Measurements from ENCODE around the gene DNAH1. TPM values are rescaled to one million over a fixed set of nuclear protein-coding genes. Genes with fewer than 3 reads are reported as not detected.
A peak's percentile ranks its signal among the peaks of the same experiment; 100 is the strongest.

DNAH1 gene
- polyA plus RNA-seq, 1 donor (not counting 4 experiments of a cell fraction or from before 2014, with no cell fraction given), result 0.33 TPM

- H3K9ac ChIP-seq (ENCODE audit: control insufficient read depth, extremely low read depth, insufficient read depth, low read length), result no peak overlapping the region
- no peak overlapping the region for H3K4me3 ChIP-seq (ENCODE audit: control insufficient read depth in 2 of 3, extremely low read depth in 1 of 3, insufficient read depth in 2 of 3, low read depth in 1 of 3, low read length in 3 of 3)
- peaks cover 8% of the 10 kb centered on the region for H3K27me3 ChIP-seq (ENCODE audit: control insufficient read depth, extremely low read depth, insufficient read depth, low read length)
- H3K4me1 ChIP-seq (ENCODE audit: control insufficient read depth, extremely low read depth, insufficient read depth, low read length), result peaks cover 5% of the 10 kb centered on the region
- H3K79me2 ChIP-seq (ENCODE audit: control insufficient read depth, insufficient read depth, low read length), result no peaks in the 10 kb centered on the region
- no peaks in the 10 kb centered on the region for H3K36me3 ChIP-seq (ENCODE audit: control insufficient read depth in 2 of 2, extremely low read depth in 1 of 2, insufficient read depth in 2 of 2, low read length in 2 of 2)
- no peaks in the 10 kb centered on the region for H4K20me1 ChIP-seq (ENCODE audit: control insufficient read depth, extremely low read depth, insufficient read depth, low read length)
- peak; percentile 29 for FAIRE-seq
- no peaks in the 10 kb centered on the region for H3K9me3 ChIP-seq (ENCODE audit: control insufficient read depth, low read depth, low read length)
- no peak overlapping the region for H2AFZ ChIP-seq (ENCODE audit: control insufficient read depth, low read length)
- H3K9me1 ChIP-seq (ENCODE audit: control insufficient read depth, extremely low read depth, insufficient read depth, low read length), result no peaks in the 10 kb centered on the region
- H3K4me2 ChIP-seq (ENCODE audit: control insufficient read depth, extremely low read depth, insufficient read depth, low read depth, low read length), result no peak overlapping the region
- DNase-seq (ENCODE audit: low read depth, low spot score), result no peak
- dilution Hi-C loops (cut with MboI; ENCODE audit: extremely low pct_ligation_motif_present, low sequenced_read_pairs), result no loop called here
- TF ChIP-seq EZH2 (IDR thresholded peaks at IDR 0.05; ENCODE audit: low read length), result no peak
- TF ChIP-seq CTCF (optimal IDR thresholded peaks at IDR 0.05 in 1 of 3, IDR thresholded peaks at IDR 0.05 in 1 of 3, conservative IDR thresholded peaks at IDR 0.05 in 1 of 3; ENCODE audit: extremely low read depth in 1 of 3, insufficient read depth in 2 of 3, low read length in 3 of 3), result no peak
- H3K27ac ChIP-seq (ENCODE audit: control insufficient read depth, insufficient read depth, low read length), result no peak overlapping the region
Measured at GRCh38 chr3:52319921-52320595, 3.9 kb downstream of the DNAH1 start.

- dilution Hi-C loops (cut with MboI; ENCODE audit: extremely low pct_ligation_motif_present, low sequenced_read_pairs), result no loop called here
- no peak for DNase-seq (ENCODE audit: low read depth, low spot score)
- Histone ChIP-seq H3K27me3 (ENCODE audit: control insufficient read depth, extremely low read depth, insufficient read depth, low read length) (peaks cover 8% of the 10 kb centered on the region), H3K79me2 (ENCODE audit: control insufficient read depth, insufficient read depth, low read length) (no peaks in the 10 kb centered on the region), H2AFZ (ENCODE audit: control insufficient read depth, low read length) (no peak overlapping the region), H3K4me3 (ENCODE audit: control insufficient read depth in 2 of 3, extremely low read depth in 1 of 3, insufficient read depth in 2 of 3, low read depth in 1 of 3, low read length in 3 of 3) (no peak overlapping the region), H3K27ac (ENCODE audit: control insufficient read depth, insufficient read depth, low read length) (no peak overlapping the region), H3K9me1 (ENCODE audit: control insufficient read depth, extremely low read depth, insufficient read depth, low read length) (no peaks in the 10 kb centered on the region), H3K9ac (ENCODE audit: control insufficient read depth, extremely low read depth, insufficient read depth, low read length) (no peak overlapping the region), H3K9me3 (ENCODE audit: control insufficient read depth, low read depth, low read length) (no peaks in the 10 kb centered on the region), H3K36me3 (ENCODE audit: control insufficient read depth in 2 of 2, extremely low read depth in 1 of 2, insufficient read depth in 2 of 2, low read length in 2 of 2) (no peaks in the 10 kb centered on the region), H4K20me1 (ENCODE audit: control insufficient read depth, extremely low read depth, insufficient read depth, low read length) (no peaks in the 10 kb centered on the region), H3K4me2 (ENCODE audit: control insufficient read depth, extremely low read depth, insufficient read depth, low read depth, low read length) (no peak overlapping the region), H3K4me1 (ENCODE audit: control insufficient read depth, extremely low read depth, insufficient read depth, low read length) (peaks cover 5% of the 10 kb centered on the region)
- TF ChIP-seq CTCF (optimal IDR thresholded peaks at IDR 0.05 in 1 of 3, IDR thresholded peaks at IDR 0.05 in 1 of 3, conservative IDR thresholded peaks at IDR 0.05 in 1 of 3; ENCODE audit: extremely low read depth in 1 of 3, insufficient read depth in 2 of 3, low read length in 3 of 3) (no peak), EZH2 (IDR thresholded peaks at IDR 0.05; ENCODE audit: low read length) (no peak)
- no peak for FAIRE-seq
Measured at GRCh38 chr3:52321481-52321880, 5.4 kb downstream of the DNAH1 start.

Measured in keratinocyte (primary cell).